Measurements from ENCODE around the gene PKHD1.

PKHD1 gene

GRCh38 chr6:52087498-52087999, at the start of gene PKHD1:
TSS of gene PKHD1 (minus strand) at chr6:52087613. CDS start at chr6:52084933, 2,680 bp downstream.
- no peak for DNase-seq (ENCODE audit: low spot score)

GRCh38 chr6:52136934-52137467, 49.6 kb upstream of the PKHD1 start:
- DNase-seq (ENCODE audit: low spot score), result no peak

- no peak for DNase-seq (ENCODE audit: low spot score)
These were observed 48.6 kb upstream of the PKHD1 start for GRCh38 chr6:52136055-52136454.

- DNase-seq (ENCODE audit: low spot score), result no peak
These were observed 47.8 kb upstream of the PKHD1 start for GRCh38 chr6:52135217-52135616.

GRCh38 chr6:52134011-52134410, 46.6 kb upstream of the PKHD1 start:
- no peak for DNase-seq (ENCODE audit: low spot score)

- DNase-seq (ENCODE audit: low spot score), result no peak
These were observed 45.9 kb upstream of the PKHD1 start for GRCh38 chr6:52133324-52133723.

- no peak for DNase-seq (ENCODE audit: low spot score)
These were observed 44.9 kb upstream of the PKHD1 start for GRCh38 chr6:52132292-52132691.

- DNase-seq (ENCODE audit: low spot score), result no peak
These were observed 43.0 kb upstream of the PKHD1 start for GRCh38 chr6:52130440-52130839.

GRCh38 chr6:52127957-52128356, 40.5 kb upstream of the PKHD1 start:
- no peak for DNase-seq (ENCODE audit: low spot score)

GRCh38 chr6:52126231-52126630, 38.8 kb upstream of the PKHD1 start:
- no peak for DNase-seq (ENCODE audit: low spot score)

- DNase-seq (ENCODE audit: low spot score), result no peak
These were observed 38.2 kb upstream of the PKHD1 start for GRCh38 chr6:52125572-52125971.

GRCh38 chr6:52125139-52125538, 37.7 kb upstream of the PKHD1 start:
- DNase-seq (ENCODE audit: low spot score), result no peak

- no peak for DNase-seq (ENCODE audit: low spot score)
These were observed 37.0 kb upstream of the PKHD1 start for GRCh38 chr6:52124126-52125121.

GRCh38 chr6:52123251-52123650, 35.8 kb upstream of the PKHD1 start:
- no peak for DNase-seq (ENCODE audit: low spot score)

GRCh38 chr6:52117352-52117751, 29.9 kb upstream of the PKHD1 start:
- no peak for DNase-seq (ENCODE audit: low spot score)

GRCh38 chr6:52116605-52116948, 29.2 kb upstream of the PKHD1 start:
- DNase-seq (ENCODE audit: low spot score), result no peak

- DNase-seq (ENCODE audit: low spot score), result no peak
These were observed 28.6 kb upstream of the PKHD1 start for GRCh38 chr6:52115891-52116604.

- no peak for DNase-seq (ENCODE audit: low spot score)
These were observed 27.8 kb upstream of the PKHD1 start for GRCh38 chr6:52115145-52115741.

GRCh38 chr6:52109171-52109571, 21.8 kb upstream of the PKHD1 start:
- DNase-seq (ENCODE audit: low spot score), result no peak

- no peak for DNase-seq (ENCODE audit: low spot score)
These were observed 20.7 kb upstream of the PKHD1 start for GRCh38 chr6:52108128-52108527.

- no peak for DNase-seq (ENCODE audit: low spot score)
These were observed 19.6 kb upstream of the PKHD1 start for GRCh38 chr6:52106994-52107393.

- DNase-seq (ENCODE audit: low spot score), result no peak
These were observed 17.6 kb upstream of the PKHD1 start for GRCh38 chr6:52104979-52105378.
